Panc1 (cell line): ENCODE data around the gene SAA2. TPM values are rescaled to one million over a fixed set of nuclear protein-coding genes. Genes with fewer than 3 reads are reported as not detected.

Experiments used
- ATAC-seq: fragments of 200-7000 bp; cut with Tn5 transposase; 2 replicates; pipeline ENCODE4 v1.9.1; 2020; ENCODE audit warnings: mild to moderate bottlenecking, moderate library complexity
- BruUV-seq: library from RNA; stranded (reverse); fragments of 400-500 nt; replicated peaks from 2 replicates; lab custom pipeline; 2021; lab: Mats Ljungman, UMichigan
- CTCF ChIA-PET: fragments of 300-600 bp; sonication (Branson Sonifier 250); formaldehyde crosslinking; loops from one replicate; lab custom pipeline; 2022; ENCODE audit warnings: antibody characterized with exemption; lab: Charles Lee
- POLR2A ChIA-PET: fragments of 300-600 bp; sonication (Branson Sonifier 250); formaldehyde crosslinking; loops from one replicate; lab custom pipeline; 2022; ENCODE audit warnings: antibody characterized with exemption; lab: Charles Lee
- DNase-seq: peaks from one replicate; pipeline ENCODE4 v3.0.0-alpha.2; 2010; ENCODE audit warnings: low read depth, low spot score
- H3K27ac ChIP-seq: 2 replicates; pipeline ENCODE4 v1.5.1; 2011; ENCODE audit warnings: mild to moderate bottlenecking, low read length, inconsistent platforms
- H3K27me3 ChIP-seq: fragments of 200-500 bp; sonication (Bioruptor generic); 2 replicates; pipeline ENCODE4 v1.6.0; 2014; ENCODE audit warnings: low read length, inconsistent platforms; ENCODE audit not compliant: control insufficient read depth, insufficient read depth
- H3K36me3 ChIP-seq: fragments of 200-500 bp; sonication (Bioruptor generic); 2 replicates; pipeline ENCODE4 v1.5.1; 2014; ENCODE audit warnings: inconsistent platforms, mild to moderate bottlenecking, low read length, moderate library complexity; ENCODE audit not compliant: control insufficient read depth, insufficient read depth
- H3K4me1 ChIP-seq: 2 replicates; pipeline ENCODE4 v1.5.1; 2011; ENCODE audit warnings: inconsistent platforms, mild to moderate bottlenecking, low read length, moderate library complexity; ENCODE audit not compliant: control insufficient read depth, insufficient read depth
- H3K4me3 ChIP-seq, 2 experiments: 2 replicates each; pipeline ENCODE4 v1.5.1; 2011 to 2012; ENCODE audit warnings: low read depth in 2 of 2, low read length in 2 of 2, mild to moderate bottlenecking in 2 of 2, inconsistent platforms in 1 of 2, moderate library complexity in 1 of 2
- H3K9me3 ChIP-seq: fragments of 200-500 bp; sonication (Bioruptor generic); 2 replicates; pipeline ENCODE4 v1.5.1; 2014; ENCODE audit warnings: low read depth, mild to moderate bottlenecking, inconsistent platforms, low read length, moderate library complexity; ENCODE audit not compliant: control insufficient read depth, insufficient read depth
- CTCF ChIP-seq: fragments of 450-650 bp; IDR thresholded peaks from 2 replicates; pipeline ENCODE4 v1.5.1; 2017; ENCODE audit warnings: mild to moderate bottlenecking
- POLR2AphosphoS5 ChIP-seq: IDR thresholded peaks from 2 replicates; pipeline ENCODE4 v1.6.1; 2012; ENCODE audit warnings: mild to moderate bottlenecking, low read depth, low read length, moderate library complexity
- REST ChIP-seq, 2 experiments: IDR thresholded peaks; 2 replicates each; pipeline ENCODE4 v1.6.1; 2011 to 2012; ENCODE audit warnings: low read depth in 2 of 2, control low read depth in 1 of 2, low read length in 1 of 2, mild to moderate bottlenecking in 1 of 2, moderate library complexity in 1 of 2; ENCODE audit not compliant: insufficient read depth in 1 of 2
- SIN3A ChIP-seq: IDR thresholded peaks from 2 replicates; pipeline ENCODE4 v1.6.1; 2012; ENCODE audit warnings: low read depth, mild to moderate bottlenecking, low read length, moderate library complexity, borderline replicate concordance; ENCODE audit not compliant: insufficient read depth
- TCF7L2 ChIP-seq: IDR thresholded peaks from 2 replicates; pipeline ENCODE4 v1.6.1; 2011; ENCODE audit warnings: mild to moderate bottlenecking, low read depth, low read length, inconsistent platforms
- in situ Hi-C: cut with HindIII; loops from 2 replicates; pipeline ENCODE4 v1.10.0; 2016; ENCODE audit warnings: low sequenced_read_pairs, low pct_unique_long_range_greater_than_20kb
- intact Hi-C: fragments of 100-400 bp; cut with micrococcal nuclease; formaldehyde crosslinking; loops from one replicate; pipeline ENCODE4 v1.10.0; 2022; ENCODE audit not compliant: unreplicated experiment
- total RNA-seq: library from RNA; stranded (reverse); gene quantifications from one replicate; pipeline ENCODE4 v1.2.1, GENCODE V29; 2021; ENCODE audit not compliant: unreplicated experiment

Gene SAA2
- total RNA-seq, 1 experiment from 2014 or later, result 4.0 TPM

GRCh38 chr11:18285841-18286240, 37.4 kb upstream of the SAA2 start:
- in situ Hi-C loops (no loop called here), intact Hi-C loops (no loop called here)
- no peak for ATAC-seq
- Histone ChIP-seq H3K27me3 (no peaks in the 10 kb centered on the region), H3K36me3 (peaks cover 23% of the 10 kb centered on the region), H3K9me3 (no peaks in the 10 kb centered on the region), H3K27ac (no peak overlapping the region), H3K4me3 (no peak overlapping the region), H3K4me1 (no peaks in the 10 kb centered on the region)
- TF ChIP-seq SIN3A, result no peak
- TF ChIP-seq POLR2AphosphoS5, result no peak
- CTCF ChIA-PET, result no interaction called here
- no TSS peak for BruUV-seq
- DNase-seq, result no peak
- POLR2A ChIA-PET, result no interaction called here

- no peaks in the 10 kb centered on the region for H3K9me3 ChIP-seq
- ChIA-PET POLR2A (no interaction called here), CTCF (interaction anchor here (0.7 kb wide), 1 partner anchor 175 kb away, joined by 4 read pairs; no protein-coding TSS in a partner anchor)
- no peak overlapping the region for H3K27ac ChIP-seq
- intact Hi-C loops (no loop called here), in situ Hi-C loops (no loop called here)
- no peaks in the 10 kb centered on the region for H3K4me1 ChIP-seq
- H3K36me3 ChIP-seq, result peaks cover 19% of the 10 kb centered on the region
- ATAC-seq (no peak), DNase-seq (no peak)
- H3K4me3 ChIP-seq, result no peak overlapping the region
- no peak for TF ChIP-seq REST (IDR thresholded peaks at IDR 0.05; ENCODE audit: insufficient read depth in 1 of 2, low read depth in 2 of 2, low read length in 1 of 2)
- TF ChIP-seq POLR2AphosphoS5, result no peak
- no peak for TF ChIP-seq CTCF
- TF ChIP-seq TCF7L2, result no peak
- no peak for TF ChIP-seq SIN3A
- no peaks in the 10 kb centered on the region for H3K27me3 ChIP-seq
- BruUV-seq, result no TSS peak
Measured at GRCh38 chr11:18282626-18283025, 34.2 kb upstream of the SAA2 start.

GRCh38 chr11:18280438-18281045, 32.1 kb upstream of the SAA2 start:
- Histone ChIP-seq H3K4me1 (no peaks in the 10 kb centered on the region), H3K4me3 (no peak overlapping the region), H3K9me3 (no peaks in the 10 kb centered on the region), H3K36me3 (peaks cover 8% of the 10 kb centered on the region), H3K27me3 (no peaks in the 10 kb centered on the region), H3K27ac (no peak overlapping the region)
- ChIA-PET POLR2A (no interaction called here), CTCF (interaction anchor here (0.6 kb wide), 1 partner anchor 55 kb away, joined by 5 read pairs; no protein-coding TSS in a partner anchor)
- TF ChIP-seq POLR2AphosphoS5 (no peak), CTCF (no peak), SIN3A (no peak), REST (IDR thresholded peaks at IDR 0.05; ENCODE audit: insufficient read depth in 1 of 2, low read depth in 2 of 2, low read length in 1 of 2) (no peak), TCF7L2 (no peak)
- DNase-seq (no peak), ATAC-seq (no peak)
- in situ Hi-C loops, result no loop called here
- intact Hi-C loops, result no loop called here
- BruUV-seq, result no TSS peak
